Colonic mucosa (tissue), 4 donors: Measurements from ENCODE around the gene WASL. TPM values are rescaled to one million over a fixed set of nuclear protein-coding genes. Genes with fewer than 3 reads are reported as not detected.

ENCODE experiments used
- DNase-seq: peaks from one replicate; pipeline ENCODE4 v3.0.0-alpha.2; 2020
- H3K27ac ChIP-seq: fragments of 200-600 bp; one replicate; pipeline ENCODE4 v1.8.0; 2021
- H3K27me3 ChIP-seq: fragments of 200-600 bp; one replicate; pipeline ENCODE4 v1.8.0; 2021
- H3K36me3 ChIP-seq: fragments of 200-600 bp; one replicate; pipeline ENCODE4 v1.8.0; 2021
- H3K4me1 ChIP-seq: fragments of 200-600 bp; one replicate; pipeline ENCODE4 v1.8.0; 2021; ENCODE audit warnings: mild to moderate bottlenecking
- H3K4me3 ChIP-seq: fragments of 200-600 bp; one replicate; pipeline ENCODE4 v1.8.0; 2021
- H3K9ac ChIP-seq, 2 donors: one replicate each; pipeline ENCODE4 v1.7.0; 2013; ENCODE audit warnings: control low read depth in 2 of 2, low read depth in 2 of 2, low read length in 2 of 2
- H3K9me3 ChIP-seq: fragments of 200-600 bp; one replicate; pipeline ENCODE4 v1.8.0; 2021
- intact Hi-C: fragments of 100-400 bp; cut with DNase I; formaldehyde crosslinking; loops from one replicate; pipeline ENCODE4 v1.14.1; 2022
- total RNA-seq, 2 donors: library from RNA; stranded (reverse); fragmentation: NEBNext Ultra II Directional in 1 of 2; extraction: Animal tissue kit (Norgen Biotek cat#: 25700) in 1 of 2; gene quantifications; one replicate each; pipeline ENCODE4 v1.2.1, GENCODE V29; 2021
- TF ChIP-seq, protein P1 (sequence below): fragments of 200-600 bp; IDR thresholded peaks from one replicate; pipeline ENCODE4 v1.8.0; 2022; ENCODE audit warnings: antibody characterized with exemption, mild to moderate bottlenecking
- donor health status: healthy.
- donor health status: DM: no; HTN: no; CAD: no.
- donor health status: DM: no; HTN: no; CAD: no.

WASL gene
- total RNA-seq, 2 donors from 2014 or later = 54.9 to 126 TPM

DNA sequence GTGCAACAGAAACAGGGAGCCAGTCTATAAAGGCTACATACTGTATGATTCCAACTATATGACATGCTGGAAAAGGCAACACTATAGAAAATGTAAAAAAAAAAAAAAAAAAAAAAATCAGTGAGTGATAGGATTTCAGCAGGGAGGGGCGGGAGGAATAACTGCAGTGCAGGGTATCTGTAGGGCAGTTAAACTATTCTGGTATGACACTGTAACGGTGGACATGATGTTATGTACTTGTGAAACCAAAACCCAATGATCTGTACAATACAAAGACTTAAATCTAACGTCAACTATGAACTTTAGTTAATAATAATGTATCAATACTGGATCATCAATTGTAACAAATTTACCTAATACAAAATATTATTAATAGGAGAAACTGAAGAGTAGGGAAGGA, 14.3 kb downstream of the WASL start:
- no peak overlapping the region for H3K4me3 ChIP-seq
- intact Hi-C loops = loop anchor here (10.0 kb wide), 1 partner anchor 50 kb away; no protein-coding TSS in a partner anchor
- no peaks in the 10 kb centered on the region for H3K36me3 ChIP-seq
- no peaks in the 10 kb centered on the region for H3K27me3 ChIP-seq
- H3K9me3 ChIP-seq = no peaks in the 10 kb centered on the region
- no peak for DNase-seq
- H3K9ac ChIP-seq = no peak overlapping the region
- TF ChIP-seq, protein P1, sequence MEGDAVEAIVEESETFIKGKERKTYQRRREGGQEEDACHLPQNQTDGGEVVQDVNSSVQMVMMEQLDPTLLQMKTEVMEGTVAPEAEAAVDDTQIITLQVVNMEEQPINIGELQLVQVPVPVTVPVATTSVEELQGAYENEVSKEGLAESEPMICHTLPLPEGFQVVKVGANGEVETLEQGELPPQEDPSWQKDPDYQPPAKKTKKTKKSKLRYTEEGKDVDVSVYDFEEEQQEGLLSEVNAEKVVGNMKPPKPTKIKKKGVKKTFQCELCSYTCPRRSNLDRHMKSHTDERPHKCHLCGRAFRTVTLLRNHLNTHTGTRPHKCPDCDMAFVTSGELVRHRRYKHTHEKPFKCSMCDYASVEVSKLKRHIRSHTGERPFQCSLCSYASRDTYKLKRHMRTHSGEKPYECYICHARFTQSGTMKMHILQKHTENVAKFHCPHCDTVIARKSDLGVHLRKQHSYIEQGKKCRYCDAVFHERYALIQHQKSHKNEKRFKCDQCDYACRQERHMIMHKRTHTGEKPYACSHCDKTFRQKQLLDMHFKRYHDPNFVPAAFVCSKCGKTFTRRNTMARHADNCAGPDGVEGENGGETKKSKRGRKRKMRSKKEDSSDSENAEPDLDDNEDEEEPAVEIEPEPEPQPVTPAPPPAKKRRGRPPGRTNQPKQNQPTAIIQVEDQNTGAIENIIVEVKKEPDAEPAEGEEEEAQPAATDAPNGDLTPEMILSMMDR = no peak
- H3K4me1 ChIP-seq = peaks cover 8% of the 10 kb centered on the region
- H3K27ac ChIP-seq = no peak overlapping the region

DNA sequence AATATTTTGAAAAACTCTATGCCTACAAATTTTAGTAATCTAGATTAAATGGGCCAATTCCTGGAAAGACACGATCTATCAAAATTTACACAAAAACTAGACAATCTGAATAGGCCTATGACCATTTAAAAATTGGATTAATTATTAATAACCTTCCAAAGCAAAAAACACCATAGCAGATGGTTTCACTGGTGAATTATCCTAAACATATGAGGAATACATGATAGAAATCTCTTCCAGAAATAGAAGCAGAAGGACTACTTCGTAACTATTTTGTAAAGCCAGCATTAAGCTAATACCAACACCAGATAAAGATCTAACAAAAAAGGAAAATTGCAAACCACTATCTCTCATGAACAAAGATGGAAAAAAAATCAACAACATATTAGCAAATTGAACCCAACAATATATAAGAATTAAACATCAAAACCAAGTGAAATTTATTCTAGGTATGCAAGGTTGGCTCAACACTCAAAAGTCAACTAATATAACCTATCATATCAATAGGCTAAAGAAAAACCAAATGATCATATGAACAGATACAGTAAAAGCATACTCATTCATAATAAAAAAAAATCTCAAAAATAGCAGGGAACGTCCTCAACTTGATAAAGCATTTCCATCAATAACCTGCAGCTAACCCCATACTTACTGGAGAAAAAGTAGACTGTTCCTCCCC, 16.3 kb downstream of the WASL start:
- DNase-seq = no peak
- TF ChIP-seq, protein P1 = no peak
- H3K27me3 ChIP-seq = no peaks in the 10 kb centered on the region
- no peaks in the 10 kb centered on the region for H3K36me3 ChIP-seq
- intact Hi-C loops = loop anchor here (10.0 kb wide), 1 partner anchor 48 kb away; no protein-coding TSS in a partner anchor
- H3K4me3 ChIP-seq = no peak overlapping the region
- H3K9me3 ChIP-seq = no peaks in the 10 kb centered on the region
- no peak overlapping the region for H3K27ac ChIP-seq
- no peak overlapping the region for H3K9ac ChIP-seq
- H3K4me1 ChIP-seq = peaks cover 5% of the 10 kb centered on the region

- intact Hi-C loops = no loop called here
- TF ChIP-seq, protein P1 = no peak
- H3K4me1 ChIP-seq = no peaks in the 10 kb centered on the region
These were observed 19.6 kb downstream of the WASL start for GRCh38 chr7:123729218-123729578.

DNA sequence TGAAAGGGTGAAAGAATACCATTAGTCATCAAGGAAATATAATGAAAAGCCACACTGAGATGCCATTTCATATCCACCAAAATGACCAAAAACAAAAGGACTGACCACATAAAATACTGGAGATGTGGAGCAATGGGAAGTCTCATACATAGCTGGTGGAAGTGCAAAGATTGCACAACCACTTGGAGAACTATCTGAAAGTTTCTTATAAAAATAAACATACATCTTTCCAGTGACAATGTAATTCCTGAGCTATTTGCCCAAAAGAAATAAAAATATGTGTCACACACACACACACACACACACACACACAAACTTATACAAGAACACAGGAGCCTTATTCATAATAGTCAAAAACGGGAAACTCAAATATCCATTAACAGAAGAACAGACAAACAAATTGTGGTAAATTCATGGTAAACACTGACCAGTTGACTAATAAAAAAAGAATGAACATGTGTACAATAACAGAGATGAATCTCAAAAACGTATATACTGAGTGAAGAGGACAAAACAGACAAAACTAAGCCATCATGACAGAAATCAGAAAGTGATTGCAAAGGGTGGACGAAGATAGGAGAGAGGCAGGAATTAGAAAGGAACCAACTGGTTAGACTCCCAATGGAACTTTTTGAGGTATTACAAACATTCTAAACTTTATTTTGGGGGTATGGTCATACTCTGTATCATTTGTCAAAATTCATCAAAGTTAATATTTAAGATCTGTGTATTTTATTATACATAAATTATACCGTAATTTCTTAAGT, 21.5 kb downstream of the WASL start:
- Histone ChIP-seq H3K9me3 (no peaks in the 10 kb centered on the region), H3K27me3 (no peaks in the 10 kb centered on the region), H3K9ac (no peak overlapping the region), H3K4me1 (no peaks in the 10 kb centered on the region), H3K27ac (no peak overlapping the region), H3K4me3 (no peak overlapping the region), H3K36me3 (no peaks in the 10 kb centered on the region)
- intact Hi-C loops = no loop called here
- DNase-seq = no peak
- TF ChIP-seq, protein P1 = no peak

More at GRCh38 chr7:123729218-123729578, 19.6 kb downstream of the WASL start:
- Histone ChIP-seq H3K27ac (no peak overlapping the region), H3K36me3 (no peaks in the 10 kb centered on the region), H3K9me3 (no peaks in the 10 kb centered on the region), H3K27me3 (no peaks in the 10 kb centered on the region), H3K9ac (no peak overlapping the region), H3K4me3 (no peak overlapping the region)
- no peak for DNase-seq

DNA sequence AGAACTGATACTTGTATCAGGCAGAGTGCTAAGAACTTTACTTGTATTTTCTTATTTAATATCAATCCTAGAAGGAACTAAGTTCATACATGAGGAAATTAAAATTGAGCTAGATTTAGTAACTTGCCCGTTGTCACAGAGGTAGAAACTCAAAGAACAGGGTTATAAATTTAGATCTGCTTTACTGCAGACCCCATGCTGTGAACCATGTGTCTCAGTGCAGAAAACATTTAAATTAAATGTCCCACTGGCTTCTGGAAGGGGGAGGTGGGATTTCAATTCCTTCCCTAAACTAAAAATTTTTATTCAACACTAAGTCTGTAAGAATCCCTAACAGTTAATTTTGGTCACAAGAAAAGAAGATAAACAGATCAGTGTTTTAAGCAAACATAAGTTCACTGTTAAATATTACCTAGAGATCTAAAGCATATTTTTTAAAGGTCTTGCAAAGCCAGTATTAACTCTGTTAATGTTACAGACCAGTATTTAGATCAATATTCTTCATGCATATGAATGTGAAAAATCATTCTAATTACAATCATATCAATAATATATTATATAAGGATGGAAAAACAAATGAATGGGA, 23.1 kb downstream of the WASL start:
- TF ChIP-seq, protein P1 = no peak
- Histone ChIP-seq H3K4me1 (no peaks in the 10 kb centered on the region), H3K36me3 (no peaks in the 10 kb centered on the region), H3K27me3 (no peaks in the 10 kb centered on the region), H3K9ac (no peak overlapping the region), H3K4me3 (no peak overlapping the region), H3K9me3 (no peaks in the 10 kb centered on the region), H3K27ac (no peak overlapping the region)
- intact Hi-C loops = no loop called here
- no peak for DNase-seq
